Anterior cingulate cortex (tissue), 58 donors: ENCODE results near the gene CDK19.

Source experiments
- DNase-seq, 58 donors: peaks; one replicate each; lab custom pipeline; 2025; lab: John Stamatoyannopoulos, UW

Gene CDK19

DNA sequence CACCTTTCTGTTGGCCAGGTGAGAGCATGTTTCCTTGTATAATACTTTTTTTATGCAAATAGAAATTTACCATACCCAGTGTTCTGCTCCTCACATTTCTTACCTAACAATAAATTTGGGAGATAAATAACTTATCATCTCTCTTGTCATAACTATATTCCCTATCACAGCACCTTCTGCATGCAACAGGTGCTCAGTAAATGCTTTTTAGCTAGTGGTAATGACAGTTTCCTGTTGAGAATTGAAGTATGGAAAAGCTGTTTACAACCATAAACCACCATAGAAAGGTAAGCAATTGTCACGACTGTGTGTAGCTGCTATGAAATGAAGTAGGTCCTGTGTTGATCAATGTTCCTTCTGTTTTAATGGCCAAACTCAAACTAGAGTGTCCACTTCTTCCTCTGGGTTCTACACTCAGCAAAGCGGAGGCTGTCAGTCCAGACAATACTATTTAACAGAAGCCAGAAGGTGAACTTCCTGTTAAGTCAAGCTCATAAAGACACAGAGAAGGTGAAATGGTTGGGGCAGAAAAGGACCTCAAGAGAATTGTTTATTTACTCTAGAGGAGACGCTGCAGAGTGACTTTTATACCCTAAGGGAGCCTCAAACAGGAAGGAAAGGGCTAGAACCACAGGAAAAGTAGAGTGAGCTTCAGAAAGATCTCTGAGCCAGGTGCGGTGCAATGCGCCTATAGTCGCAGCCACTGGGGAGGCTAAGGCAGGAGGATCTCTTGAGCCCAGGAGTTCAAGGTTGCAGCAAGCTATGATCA, 254.8 kb downstream of the CDK19 start:
- DNase-seq, result no peak
